Measurements from ENCODE around the gene DUSP11.
"Not testable (repeated sequence)": the region's sequence is repeated elsewhere in the genome, so short reads cannot be mapped to it uniquely, and the experiment has no call there.

Gene DUSP11

GRCh38 chr2:73717695-73718094, 62.2 kb downstream of the DUSP11 start:
- DNase-seq (ENCODE audit: low spot score): not testable (repeated sequence)

GRCh38 chr2:73717251-73717606, 62.7 kb downstream of the DUSP11 start:
- no peak for DNase-seq (ENCODE audit: low spot score)

DNA sequence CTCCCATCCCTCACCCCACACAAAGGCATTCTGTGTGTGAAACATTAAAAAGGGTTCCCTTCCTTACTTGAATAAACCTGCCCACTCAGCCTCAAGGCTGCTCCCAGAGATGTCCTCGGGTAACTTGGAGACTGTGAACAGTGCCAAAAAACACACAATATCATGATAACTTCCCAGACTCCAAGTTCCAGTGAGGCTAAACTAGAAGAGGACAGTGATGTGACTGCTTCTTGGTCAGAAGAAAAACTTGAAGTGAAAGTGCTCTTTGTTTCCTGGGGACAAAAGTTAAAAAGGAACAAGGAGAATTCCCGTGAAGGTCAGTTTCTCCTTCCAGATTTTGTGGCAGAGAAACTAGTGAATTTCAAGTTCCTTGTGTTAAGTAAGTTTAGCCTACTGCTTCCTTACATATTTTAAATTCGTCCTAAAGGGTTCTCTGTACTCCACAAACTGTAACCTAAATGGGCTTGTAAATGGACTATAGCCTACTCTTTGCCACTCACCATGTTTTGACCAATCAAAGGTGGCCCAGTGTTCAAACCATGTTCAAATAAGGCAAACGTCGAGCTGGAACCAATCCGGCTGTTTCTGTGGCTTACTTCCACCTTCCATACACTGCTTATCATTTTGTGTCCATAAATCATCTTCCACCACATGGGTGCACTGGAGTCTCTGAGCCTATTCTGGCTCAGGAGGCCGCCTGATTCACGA, 63.2 kb downstream of the DUSP11 start:
- no peak for DNase-seq (ENCODE audit: low spot score)

DNA sequence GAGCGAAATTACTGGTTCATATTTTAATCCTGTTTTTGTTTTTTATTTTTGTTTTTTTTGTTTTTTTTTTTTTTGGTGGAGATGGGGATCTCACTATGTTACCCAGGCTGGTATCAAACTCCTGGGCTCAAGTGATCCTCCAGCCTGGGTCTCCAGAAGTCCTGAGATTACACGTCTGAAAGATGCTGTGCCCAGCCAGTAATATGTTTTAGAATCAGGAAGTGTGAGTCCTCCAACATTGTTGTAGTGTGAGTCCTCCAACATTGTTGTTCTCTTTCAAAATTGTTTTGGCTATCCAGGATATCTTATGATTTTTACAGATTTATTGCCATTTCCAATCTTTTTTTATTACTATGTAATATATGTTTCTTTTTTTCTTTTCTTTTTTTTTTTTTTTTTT, 65.8 kb downstream of the DUSP11 start:
- no peak for DNase-seq (ENCODE audit: low spot score)
